HG03103 (cell line): ENCODE measurements around the gene CHML.

Experiments
- ATAC-seq: cut with Tn5 transposase; IDR thresholded peaks from one replicate; pipeline ENCODE4 v1.9.1; 2021; ENCODE audit warnings: low read depth; ENCODE audit not compliant: unreplicated experiment

The CHML gene

DNA sequence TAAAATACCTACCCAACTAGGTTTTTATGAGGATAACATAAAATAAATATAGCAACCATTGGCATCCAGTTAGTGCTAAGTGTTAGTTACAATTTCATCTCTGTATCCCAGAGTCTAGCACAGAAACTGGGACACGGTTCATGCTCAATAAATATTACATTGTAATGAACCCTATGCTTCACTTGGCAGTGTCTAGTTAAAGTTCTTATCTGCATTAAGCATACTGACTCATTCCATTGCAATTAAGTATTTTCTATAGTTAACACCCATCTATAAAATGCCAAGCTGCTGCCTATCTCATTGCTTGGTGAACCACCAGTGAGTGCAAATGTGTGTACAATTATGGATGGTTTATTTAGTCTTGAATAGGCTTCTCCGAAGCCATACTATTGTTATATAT, 15.2 kb downstream of the CHML start:
- ATAC-seq, result no peak

DNA sequence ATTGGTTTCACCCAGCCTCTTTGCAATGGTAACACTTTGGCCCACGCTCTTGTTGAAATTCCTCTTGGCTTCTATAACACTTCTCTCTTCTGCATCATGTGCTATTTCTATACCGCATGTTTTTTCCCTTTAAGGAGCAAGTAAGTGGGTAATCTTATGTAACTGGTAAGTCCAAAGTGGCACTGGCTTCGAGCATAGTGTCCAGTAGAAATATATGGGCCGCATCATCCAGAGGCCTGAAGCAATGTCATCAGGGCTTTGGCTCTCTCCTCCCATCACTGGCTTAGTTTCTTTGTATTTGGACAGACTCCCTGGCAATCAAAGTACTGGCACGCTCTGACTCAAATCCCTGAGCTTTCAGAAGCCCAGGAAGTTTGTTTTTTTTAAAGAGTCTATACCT, 17.5 kb downstream of the CHML start:
- ATAC-seq, result no peak

- ATAC-seq, result no peak
Observed at GRCh38 chr1:241617426-241617825, 22.7 kb downstream of the CHML start.

DNA sequence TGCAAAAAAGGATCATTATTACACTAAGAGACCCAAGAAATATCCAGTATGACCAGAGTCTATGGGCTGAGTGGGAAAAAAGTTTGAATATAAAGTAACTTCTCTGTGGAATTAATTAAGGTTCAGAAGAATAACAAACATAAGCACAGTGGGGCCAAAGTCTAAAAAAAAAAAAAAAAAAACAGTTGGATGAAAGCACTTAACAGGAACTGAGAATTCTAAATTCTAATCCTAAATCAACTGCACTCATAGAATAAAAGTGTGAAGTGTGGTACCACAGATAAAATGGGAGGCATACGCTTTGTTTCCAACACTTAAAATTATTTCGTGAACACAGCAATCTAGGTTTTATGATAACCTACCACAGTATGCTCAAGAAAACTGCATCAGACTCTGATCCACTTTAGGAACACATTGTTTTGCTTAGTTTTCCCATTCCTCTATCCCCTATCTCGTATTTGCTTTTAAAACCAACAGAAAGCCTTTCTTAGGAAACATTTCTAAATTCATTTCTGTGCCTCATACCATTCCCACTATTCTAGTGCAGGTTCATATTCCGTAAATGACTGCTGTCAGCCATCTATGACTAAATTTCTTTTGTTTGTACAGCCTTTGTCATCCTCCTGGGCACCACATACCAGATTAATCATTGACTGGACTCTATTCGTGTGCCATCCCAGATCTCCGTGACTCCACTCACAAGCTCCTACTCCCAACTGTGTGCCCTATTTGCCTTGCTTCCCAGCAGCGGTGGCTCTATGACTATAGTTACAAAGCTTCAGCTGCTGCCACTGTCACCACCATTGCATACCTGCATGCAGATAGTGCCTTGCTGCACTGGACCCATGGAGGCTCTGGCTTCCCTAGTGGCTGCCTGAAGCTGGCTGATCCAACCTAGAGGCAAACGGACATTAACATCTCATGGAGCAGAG, 24.9 kb downstream of the CHML start:
- no peak for ATAC-seq

DNA sequence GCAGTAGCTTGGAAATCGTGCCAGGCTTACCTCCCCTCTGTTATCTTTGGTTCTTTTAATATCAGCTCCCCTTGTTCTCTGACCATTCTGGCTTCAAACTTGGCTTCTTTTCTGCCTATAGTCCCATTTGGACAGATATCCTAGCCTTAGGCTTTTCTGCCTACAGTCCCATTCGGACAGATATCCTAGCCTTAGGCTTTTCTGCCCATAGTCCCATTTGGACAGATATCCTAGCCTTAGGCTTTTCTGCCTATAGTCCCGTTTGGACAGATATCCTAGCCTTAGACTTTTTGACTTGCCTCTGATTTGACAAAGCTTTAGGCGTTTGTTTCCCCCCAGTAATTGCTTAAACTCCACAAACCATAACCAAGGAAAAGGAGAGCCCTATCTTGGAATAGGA, 25.6 kb downstream of the CHML start:
- no peak for ATAC-seq

DNA sequence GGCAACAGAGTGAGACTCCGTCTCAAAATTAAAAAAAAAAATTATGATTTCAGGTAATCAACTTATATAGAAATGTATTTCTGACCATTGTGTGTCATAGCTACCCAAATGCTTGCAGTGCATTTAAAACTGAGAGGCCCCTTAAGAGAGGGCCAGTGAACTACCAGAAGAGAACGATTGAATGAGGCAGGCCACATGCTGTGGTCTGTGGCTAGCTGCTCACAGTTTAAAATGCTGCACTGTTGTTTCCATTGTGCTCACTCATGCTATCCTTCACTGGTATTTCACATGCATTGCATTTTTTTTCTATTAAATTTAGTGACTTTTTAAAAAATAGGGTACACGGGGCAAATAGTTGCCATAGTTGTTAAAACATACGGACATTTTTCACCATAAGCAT, 26.0 kb downstream of the CHML start:
- no peak for ATAC-seq

DNA sequence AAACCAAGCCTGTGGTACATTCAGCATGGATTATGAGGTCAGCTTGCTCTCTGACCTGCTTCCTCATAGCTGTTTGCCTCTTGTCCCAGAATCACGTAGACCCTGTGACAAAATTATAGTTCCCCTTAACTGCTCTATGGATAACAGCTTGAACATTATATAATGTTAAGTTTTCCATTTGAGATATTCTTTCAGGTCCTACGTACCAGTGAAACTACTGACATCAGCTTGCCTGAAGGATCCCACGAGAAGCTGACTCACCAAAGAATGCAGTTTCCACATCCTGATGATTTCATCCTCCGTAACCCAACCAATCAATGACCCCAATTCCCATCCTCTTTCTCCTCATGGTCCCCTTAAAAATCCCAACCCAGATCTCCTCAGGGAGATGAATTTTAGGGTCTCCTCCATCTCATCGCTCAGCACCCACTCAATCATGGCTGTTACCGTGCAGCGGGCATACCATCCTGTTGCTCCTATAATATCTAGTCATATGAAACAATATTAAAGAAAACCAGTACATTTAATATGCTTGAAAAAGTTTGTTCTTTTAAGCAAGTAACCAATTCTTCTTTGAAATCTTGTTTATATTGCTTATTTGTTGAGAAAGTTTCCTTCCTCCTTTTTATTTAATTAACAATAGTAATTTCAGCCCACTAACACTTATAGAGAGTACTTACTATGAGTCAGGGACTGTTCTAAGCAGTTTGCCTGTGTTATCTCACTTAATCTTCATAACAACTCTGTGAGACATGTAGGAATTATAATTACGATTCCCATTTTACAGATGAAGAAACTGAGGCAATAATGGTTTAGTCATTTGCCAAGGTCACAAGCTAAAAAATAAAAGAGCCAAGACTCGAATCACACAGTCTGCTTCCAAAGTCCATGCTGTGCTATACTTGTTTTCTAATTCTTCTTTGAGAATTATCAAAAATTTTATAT, 27.4 kb downstream of the CHML start:
- ATAC-seq, result no peak

DNA sequence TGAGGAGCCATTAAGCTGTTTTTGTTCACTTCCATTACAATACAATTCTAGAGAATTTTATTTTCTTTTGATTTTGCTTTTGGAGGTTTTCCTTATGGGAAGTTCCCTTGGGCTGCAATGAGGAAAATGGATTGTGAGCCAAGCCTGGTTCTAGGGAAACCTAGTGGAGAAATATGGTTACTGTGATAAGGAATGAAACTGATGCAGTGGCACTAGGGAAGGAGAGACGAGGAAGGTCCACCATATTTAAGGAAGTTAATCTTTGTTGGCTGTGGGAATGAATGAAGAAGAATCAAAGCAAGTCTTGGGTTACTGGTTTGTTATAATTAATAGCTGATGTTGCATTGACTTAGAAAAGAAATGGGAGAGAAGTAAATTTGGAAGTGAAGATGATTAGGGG, 28.4 kb downstream of the CHML start:
- ATAC-seq, result no peak

GRCh38 chr1:241611063-241611462, 29.1 kb downstream of the CHML start:
- peak; percentile 83 for ATAC-seq

GRCh38 chr1:241610056-241610815, 29.9 kb downstream of the CHML start:
- no peak for ATAC-seq

DNA sequence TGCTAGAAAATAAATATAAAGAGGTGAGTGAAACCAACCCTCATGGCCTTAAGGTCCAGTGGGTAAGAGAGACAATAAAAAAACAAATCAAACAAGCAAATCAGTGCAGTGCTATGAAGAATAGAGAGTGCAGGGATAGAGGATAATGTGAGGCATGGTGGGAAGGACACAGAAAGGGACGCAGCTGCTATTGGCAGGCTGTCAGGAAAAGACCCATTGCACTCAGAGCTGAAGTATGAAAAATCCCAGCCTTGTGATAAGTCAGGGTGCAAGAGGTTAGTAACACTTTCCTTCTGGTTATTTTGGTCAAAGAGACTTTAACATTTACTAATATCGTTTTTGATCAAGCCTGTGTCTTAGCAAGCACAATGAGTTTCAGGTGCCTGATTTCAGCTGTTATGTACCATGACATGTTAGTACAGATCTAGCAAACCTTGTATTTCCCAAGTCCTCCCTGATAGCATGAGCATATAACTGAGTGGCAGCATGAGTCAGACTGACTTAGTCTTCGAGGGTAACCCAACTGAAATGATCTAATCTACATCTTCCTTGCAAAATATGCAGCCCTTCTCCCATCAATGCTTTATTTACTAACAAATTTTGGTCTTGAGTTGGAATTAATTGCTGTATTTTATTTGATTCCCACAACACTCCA, 31.7 kb downstream of the CHML start:
- ATAC-seq, result no peak

- ATAC-seq, result no peak
Observed at GRCh38 chr1:241607497-241607896, 32.7 kb downstream of the CHML start.

GRCh38 chr1:241606544-241606943, 33.6 kb downstream of the CHML start:
- no peak for ATAC-seq

- no peak for ATAC-seq
Observed at GRCh38 chr1:241605146-241605805, 34.9 kb downstream of the CHML start.

DNA sequence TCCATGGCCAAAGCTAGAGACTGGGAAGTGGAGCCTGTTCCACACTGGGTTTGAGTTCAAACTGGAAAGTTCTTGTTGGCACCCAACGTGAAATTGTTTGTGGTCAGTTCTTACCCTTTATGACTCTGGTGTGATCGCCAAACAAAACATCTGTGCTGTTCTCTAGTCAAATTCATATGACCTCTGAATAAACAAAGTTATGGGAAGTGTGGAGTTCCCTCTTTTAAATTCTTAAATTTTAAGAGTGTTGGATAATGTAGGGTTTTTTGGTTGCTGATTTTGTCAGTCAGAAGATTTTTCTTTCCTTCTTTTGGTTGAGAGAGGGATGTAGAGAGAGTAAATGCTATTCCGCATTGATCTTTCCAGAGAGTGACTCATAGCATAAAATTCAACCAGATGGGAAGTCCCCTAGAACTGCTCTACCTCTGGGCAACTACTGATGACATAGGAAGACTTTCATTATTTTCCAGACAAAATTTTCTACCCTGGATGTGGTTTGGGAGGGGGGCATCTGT, 36.4 kb downstream of the CHML start:
- no peak for ATAC-seq

DNA sequence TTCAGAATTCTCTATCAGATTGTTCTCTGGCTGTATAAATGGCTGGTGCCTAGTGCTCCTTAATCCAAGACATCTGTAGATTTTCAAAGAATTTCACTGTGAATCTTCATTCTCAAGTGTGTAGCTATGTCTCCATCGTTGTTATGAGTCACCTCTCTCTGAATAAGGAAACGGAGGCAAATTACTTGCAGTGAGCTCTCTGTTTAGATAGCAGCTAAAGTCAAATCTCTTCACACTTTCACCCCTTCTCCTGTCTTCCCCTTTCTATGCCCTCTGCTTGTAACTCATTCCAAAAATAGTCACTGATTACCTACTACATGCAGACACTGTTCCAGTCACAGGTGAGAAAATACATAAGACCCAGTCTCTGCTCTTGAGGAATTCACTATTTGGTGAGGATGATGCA, 39.7 kb downstream of the CHML start:
- peak; percentile 83 for ATAC-seq

DNA sequence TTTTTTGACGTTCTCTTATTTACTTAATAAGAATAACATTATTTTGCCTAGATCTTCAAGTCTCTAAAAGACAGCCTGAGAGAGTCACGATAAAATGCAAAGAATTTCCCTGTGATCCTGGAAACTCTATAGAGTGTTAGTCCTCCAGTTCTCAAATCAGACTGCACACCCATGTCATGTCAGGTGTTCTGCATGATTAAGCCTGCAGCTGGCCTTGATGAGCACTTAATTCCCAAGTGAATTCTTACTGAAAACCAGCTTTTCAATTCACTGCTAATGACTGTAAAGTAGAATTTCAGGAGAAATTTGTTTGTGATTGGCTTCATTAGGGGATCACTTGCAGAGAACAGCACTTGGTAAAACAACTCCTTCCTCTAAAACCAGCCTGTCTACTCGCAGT, 41.9 kb downstream of the CHML start:
- no peak for ATAC-seq

DNA sequence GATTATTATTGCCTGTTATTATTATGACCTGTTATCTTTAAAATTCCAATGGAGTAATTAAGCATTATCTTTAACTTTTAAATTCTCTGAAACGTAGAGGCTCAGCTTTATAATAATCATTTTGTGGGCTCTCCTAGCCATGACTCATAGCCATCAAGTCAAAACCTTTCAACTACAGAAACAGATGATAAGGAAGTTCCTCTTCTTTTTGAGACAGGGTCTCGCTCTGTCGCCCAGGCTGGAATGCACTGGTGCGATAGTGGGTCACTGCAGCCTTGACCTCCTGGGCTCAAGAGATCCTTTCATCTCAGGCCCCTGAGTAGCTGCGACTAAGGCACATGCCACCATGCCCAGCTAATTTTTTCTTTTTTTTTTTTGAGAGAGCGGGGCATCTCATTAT, 43.5 kb downstream of the CHML start:
- ATAC-seq, result no peak

DNA sequence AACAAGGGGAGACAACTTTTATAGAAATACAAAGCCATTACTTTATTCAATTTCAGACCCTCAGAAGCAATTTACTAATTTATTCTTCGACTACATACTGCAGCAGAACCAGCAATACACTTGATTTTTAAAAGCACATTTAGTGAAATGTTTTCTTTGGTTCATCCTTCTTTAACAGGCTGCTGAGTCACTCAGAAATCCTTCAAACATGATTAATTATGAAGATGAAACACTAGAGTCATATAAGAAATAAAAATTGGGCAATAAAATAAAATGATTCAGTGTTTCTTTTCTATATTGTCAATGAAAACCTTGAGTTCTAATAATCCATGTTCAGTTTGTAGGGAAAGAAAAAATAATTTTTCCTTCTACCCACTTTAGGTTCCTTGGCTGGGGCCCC, 47.0 kb downstream of the CHML start:
- no peak for ATAC-seq
